ENCODE measurements around the gene CD2AP. TPM values are rescaled to one million over a fixed set of nuclear protein-coding genes. Genes with fewer than 3 reads are reported as not detected.

CD2AP gene
- 40.3 TPM for total RNA-seq (ENCODE audit: unreplicated experiment)
- long read RNA-seq, partial matches to known transcripts = 3 of 3 reads
- long read RNA-seq, other reads (novel, unspliced or antisense) = 0 of 3 reads

- peak within 1 kb of the TSS; percentile 97 for H3K27ac Mint-ChIP-seq (ENCODE audit: unreplicated experiment)
- H3K27me3 Mint-ChIP-seq (ENCODE audit: unreplicated experiment) = peaks cover 8% of the 10 kb centered on the region
- peak within 1 kb of the TSS; percentile 99 for H3K4me3 Mint-ChIP-seq (ENCODE audit: unreplicated experiment)
- DNase-seq (ENCODE audit: low spot score) = peak; percentile 89
- peaks cover 23% of the 10 kb centered on the region for H3K4me1 Mint-ChIP-seq (ENCODE audit: unreplicated experiment)
- no peak for TF ChIP-seq CTCF (IDR thresholded peaks at IDR 0.05; ENCODE audit: unreplicated experiment)
- H3K9me3 Mint-ChIP-seq (ENCODE audit: unreplicated experiment) = no peaks in the 10 kb centered on the region
- H3K36me3 Mint-ChIP-seq (ENCODE audit: low read depth, unreplicated experiment) = no peaks in the 10 kb centered on the region
Observed at GRCh38 chr6:47477497-47478232, at the start of gene CD2AP. CD2AP (plus strand) TSS chr6:47477789; CDS start chr6:47478245, 456 bp downstream.

- TF ChIP-seq CTCF (IDR thresholded peaks at IDR 0.05; ENCODE audit: unreplicated experiment) = no peak
- Mint-ChIP-seq H3K27ac (ENCODE audit: unreplicated experiment) (no peak overlapping the region), H3K4me1 (ENCODE audit: unreplicated experiment) (peaks cover 2% of the 10 kb centered on the region), H3K36me3 (ENCODE audit: low read depth, unreplicated experiment) (peaks cover 4% of the 10 kb centered on the region), H3K27me3 (ENCODE audit: unreplicated experiment) (peaks cover 2% of the 10 kb centered on the region), H3K9me3 (ENCODE audit: unreplicated experiment) (no peaks in the 10 kb centered on the region), H3K4me3 (ENCODE audit: unreplicated experiment) (no peak overlapping the region)
- DNase-seq (ENCODE audit: low spot score) = no peak
Observed at GRCh38 chr6:47428288-47428687, 49.3 kb upstream of the CD2AP start.

GRCh38 chr6:47428746-47429664 is 48.6 kb upstream of the CD2AP start:
- Mint-ChIP-seq H3K4me3 (ENCODE audit: unreplicated experiment) (no peak overlapping the region), H3K9me3 (ENCODE audit: unreplicated experiment) (no peaks in the 10 kb centered on the region), H3K4me1 (ENCODE audit: unreplicated experiment) (peaks cover 2% of the 10 kb centered on the region), H3K27ac (ENCODE audit: unreplicated experiment) (no peak overlapping the region), H3K36me3 (ENCODE audit: low read depth, unreplicated experiment) (peaks cover 4% of the 10 kb centered on the region), H3K27me3 (ENCODE audit: unreplicated experiment) (peaks cover 2% of the 10 kb centered on the region)
- no peak for TF ChIP-seq CTCF (IDR thresholded peaks at IDR 0.05; ENCODE audit: unreplicated experiment)
- no peak for DNase-seq (ENCODE audit: low spot score)

- Mint-ChIP-seq H3K9me3 (ENCODE audit: unreplicated experiment) (no peaks in the 10 kb centered on the region), H3K36me3 (ENCODE audit: low read depth, unreplicated experiment) (peaks cover 4% of the 10 kb centered on the region), H3K4me3 (ENCODE audit: unreplicated experiment) (no peak overlapping the region), H3K4me1 (ENCODE audit: unreplicated experiment) (peaks cover 2% of the 10 kb centered on the region), H3K27ac (ENCODE audit: unreplicated experiment) (no peak overlapping the region), H3K27me3 (ENCODE audit: unreplicated experiment) (peaks cover 2% of the 10 kb centered on the region)
- no peak for DNase-seq (ENCODE audit: low spot score)
- no peak for TF ChIP-seq CTCF (IDR thresholded peaks at IDR 0.05; ENCODE audit: unreplicated experiment)
Observed at GRCh38 chr6:47434372-47435253, 43.0 kb upstream of the CD2AP start.

All from endothelial cell (in vitro differentiated cells).